Natural killer cell (primary cell): Measurements from ENCODE around the gene NPAS3. TPM values are rescaled to one million over a fixed set of nuclear protein-coding genes. Genes with fewer than 3 reads are reported as not detected.
A peak's percentile ranks its signal among the peaks of the same experiment; 100 is the strongest.

Experiments used
- ATAC-seq, 3 donors: fragments of 150-1000 bp in 2 of 3; fragments of 200-7000 bp in 1 of 3; cut with Tn5 transposase; 1 replicate in 1 of 3; 2 replicates in 2 of 3; pipeline ENCODE4 v1.10.0; 2021; ENCODE audit warnings: mild to moderate bottlenecking in 2 of 3, moderate library complexity in 2 of 3
- DNase-seq, 2 donors: peaks; one replicate each; pipeline versions ENCODE4 v3.0.0 to v3.0.0-alpha.2; 2013 to 2021; ENCODE audit warnings: mixed read lengths in 1 of 2
- H3K27ac ChIP-seq: one replicate; pipeline ENCODE4 v1.5.1; 2013; ENCODE audit warnings: mild to moderate bottlenecking, low read length
- H3K27me3 ChIP-seq: one replicate; pipeline ENCODE4 v1.6.1; 2013; ENCODE audit warnings: low read length; ENCODE audit not compliant: control insufficient read depth, insufficient read depth
- H3K36me3 ChIP-seq: one replicate; pipeline ENCODE4 v1.6.1; 2013; ENCODE audit warnings: low read length; ENCODE audit not compliant: control insufficient read depth, insufficient read depth
- H3K4me1 ChIP-seq: one replicate; pipeline ENCODE4 v1.6.1; 2013; ENCODE audit warnings: low read length; ENCODE audit not compliant: control insufficient read depth, insufficient read depth
- H3K4me3 ChIP-seq: one replicate; pipeline ENCODE4 v1.5.1; 2013; ENCODE audit warnings: low read length
- H3K9me3 ChIP-seq: one replicate; pipeline ENCODE4 v1.6.1; 2013; ENCODE audit warnings: low read length; ENCODE audit not compliant: control insufficient read depth, insufficient read depth
- H3K27ac Mint-ChIP-seq, 2 donors: one replicate each; pipeline ENCODE4 v1.8.0; 2022; ENCODE audit warnings: mild to moderate bottlenecking in 2 of 2, mixed read lengths in 2 of 2, moderate library complexity in 1 of 2
- H3K27me3 Mint-ChIP-seq, 2 donors: one replicate each; pipeline ENCODE4 v1.8.0; 2022; ENCODE audit warnings: low read depth in 2 of 2, mixed read lengths in 2 of 2
- H3K36me3 Mint-ChIP-seq: one replicate; pipeline ENCODE4 v1.8.0; 2022; ENCODE audit warnings: mixed read lengths
- H3K4me1 Mint-ChIP-seq, 2 donors: one replicate each; pipeline ENCODE4 v1.8.0; 2022; ENCODE audit warnings: mixed read lengths in 2 of 2
- H3K4me3 Mint-ChIP-seq: one replicate; pipeline ENCODE4 v1.8.0; 2022; ENCODE audit warnings: mild to moderate bottlenecking, moderate library complexity, mixed read lengths
- H3K9me3 Mint-ChIP-seq, 2 donors: one replicate each; pipeline ENCODE4 v1.8.0; 2022; ENCODE audit warnings: mixed read lengths in 2 of 2
- CTCF ChIP-seq: fragments of 200-600 bp; IDR thresholded peaks from one replicate; pipeline ENCODE4 v1.8.0; 2022; ENCODE audit warnings: antibody characterized with exemption
- WGBS: methylation state at CpG from one replicate; pipeline ENCODE4 v1.1.7; 2013; ENCODE audit warnings: missing lambda C conversion rate; ENCODE audit not compliant: insufficient coverage; 5-methylcytosine and 5-hydroxymethylcytosine counted together
- intact Hi-C: fragments of 100-400 bp; cut with micrococcal nuclease; formaldehyde crosslinking; loops from one replicate; pipeline ENCODE4 v1.14.2; 2022
- total RNA-seq, 4 donors: library from RNA; stranded (reverse); fragments of 120-200 nt in 1 of 4; gene quantifications; one replicate each; pipeline versions ENCODE4 v1.2.3 to v1.2.4, GENCODE V29; 2013 to 2022

NPAS3 gene
- total RNA-seq, 3 donors from 2014 or later (not counting 1 experiment from before 2014, with no cell fraction given), result not detected

GRCh38 chr14:33835261-33835655 is 896.6 kb downstream of the NPAS3 start:
- Mint-ChIP-seq H3K4me3 (no peak overlapping the region), H3K4me1 (no peaks in the 10 kb centered on the region), H3K27me3 (no peaks in the 10 kb centered on the region), H3K36me3 (no peaks in the 10 kb centered on the region), H3K9me3 (peaks cover 0 to 3% of the 10 kb centered on the region in 2 donors), H3K27ac (no peak overlapping the region)
- intact Hi-C loops, result loop anchor here (5.0 kb wide), 1 partner anchor 487 kb away; no protein-coding TSS in a partner anchor
- no peak for TF ChIP-seq CTCF
- ATAC-seq (no peak), DNase-seq (no peak)
- Histone ChIP-seq H3K27me3 (no peaks in the 10 kb centered on the region), H3K9me3 (no peaks in the 10 kb centered on the region), H3K4me3 (no peak overlapping the region), H3K4me1 (no peaks in the 10 kb centered on the region), H3K36me3 (no peaks in the 10 kb centered on the region), H3K27ac (no peak overlapping the region)
- 88% methylated on average over 6 of the region's 6 CpGs for WGBS

GRCh38 chr14:33835677-33836076 is 897.0 kb downstream of the NPAS3 start:
- H3K36me3 Mint-ChIP-seq, result no peaks in the 10 kb centered on the region
- Histone ChIP-seq H3K9me3 (no peaks in the 10 kb centered on the region), H3K27ac (no peak overlapping the region), H3K27me3 (no peaks in the 10 kb centered on the region), H3K4me3 (no peak overlapping the region), H3K36me3 (no peaks in the 10 kb centered on the region), H3K4me1 (no peaks in the 10 kb centered on the region)
- TF ChIP-seq CTCF, result no peak
- 100% methylated on average over 1 of the region's 3 CpGs for WGBS
- no peak for DNase-seq
- no peak overlapping the region for H3K4me3 Mint-ChIP-seq
- no peaks in the 10 kb centered on the region for H3K4me1 Mint-ChIP-seq
- H3K27me3 Mint-ChIP-seq, result no peaks in the 10 kb centered on the region
- intact Hi-C loops, result loop anchor here (5.0 kb wide), 1 partner anchor 487 kb away; no protein-coding TSS in a partner anchor
- peaks cover 0 to 3% of the 10 kb centered on the region in 2 donors for H3K9me3 Mint-ChIP-seq
- H3K27ac Mint-ChIP-seq, result no peak overlapping the region
- no peak for ATAC-seq

GRCh38 chr14:33836203-33836899 is 897.7 kb downstream of the NPAS3 start:
- Mint-ChIP-seq H3K4me3 (no peak overlapping the region), H3K9me3 (peaks cover 0 to 3% of the 10 kb centered on the region in 2 donors), H3K27ac (no peak overlapping the region), H3K27me3 (no peaks in the 10 kb centered on the region), H3K36me3 (no peaks in the 10 kb centered on the region), H3K4me1 (no peaks in the 10 kb centered on the region)
- ATAC-seq, result peak in 1 of 3 donors; percentile 65
- DNase-seq, result no peak
- no peaks in the 10 kb centered on the region for H3K4me1 ChIP-seq
- H3K27me3 ChIP-seq, result no peaks in the 10 kb centered on the region
- H3K4me3 ChIP-seq, result no peak overlapping the region
- H3K27ac ChIP-seq, result no peak overlapping the region
- no peaks in the 10 kb centered on the region for H3K9me3 ChIP-seq
- intact Hi-C loops, result loop anchor here (5.0 kb wide), 1 partner anchor 486 kb away; no protein-coding TSS in a partner anchor
- H3K36me3 ChIP-seq, result no peaks in the 10 kb centered on the region
- 68% methylated on average over 8 of the region's 9 CpGs for WGBS
- TF ChIP-seq CTCF, result no peak
